ENCODE measurements around the gene IL5RA.

DNA sequence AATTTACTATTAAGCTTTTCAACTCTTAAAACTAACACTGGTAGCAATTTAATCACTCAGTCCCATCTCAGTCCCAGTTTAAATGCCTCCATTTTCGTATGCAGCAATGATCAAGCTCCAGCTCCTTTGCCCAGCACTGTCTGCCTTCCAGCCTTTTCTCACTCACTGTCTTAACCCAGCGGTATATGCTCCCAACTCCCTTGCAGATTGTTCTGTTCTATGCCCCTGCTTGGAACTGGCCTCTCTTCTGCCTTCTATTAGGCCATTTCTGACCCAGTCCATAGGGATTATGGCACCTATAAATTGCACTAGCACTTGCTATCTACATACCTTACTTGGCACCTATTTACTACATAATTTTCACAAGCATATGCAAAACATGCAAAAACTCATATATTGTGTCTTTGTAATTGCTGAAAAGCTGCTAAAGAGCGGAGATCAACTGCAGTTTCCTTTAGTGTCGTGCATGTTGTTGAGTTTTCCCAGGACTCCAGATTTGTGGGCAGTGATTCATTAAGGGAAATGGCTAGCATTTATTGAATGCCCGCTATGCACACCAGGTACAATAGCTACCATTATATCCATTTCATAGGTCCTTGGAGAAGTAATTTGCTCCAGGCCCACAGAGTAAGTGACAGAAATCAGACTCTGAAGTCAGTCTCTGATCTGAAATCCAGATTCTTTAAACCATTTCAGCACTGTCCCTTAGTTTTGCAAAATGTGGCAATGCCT lies 44.9 kb upstream of the IL5RA start:
- TF ChIP-seq POLR2A (IDR thresholded peaks at IDR 0.05) = no peak
- TF ChIP-seq, protein P1, sequence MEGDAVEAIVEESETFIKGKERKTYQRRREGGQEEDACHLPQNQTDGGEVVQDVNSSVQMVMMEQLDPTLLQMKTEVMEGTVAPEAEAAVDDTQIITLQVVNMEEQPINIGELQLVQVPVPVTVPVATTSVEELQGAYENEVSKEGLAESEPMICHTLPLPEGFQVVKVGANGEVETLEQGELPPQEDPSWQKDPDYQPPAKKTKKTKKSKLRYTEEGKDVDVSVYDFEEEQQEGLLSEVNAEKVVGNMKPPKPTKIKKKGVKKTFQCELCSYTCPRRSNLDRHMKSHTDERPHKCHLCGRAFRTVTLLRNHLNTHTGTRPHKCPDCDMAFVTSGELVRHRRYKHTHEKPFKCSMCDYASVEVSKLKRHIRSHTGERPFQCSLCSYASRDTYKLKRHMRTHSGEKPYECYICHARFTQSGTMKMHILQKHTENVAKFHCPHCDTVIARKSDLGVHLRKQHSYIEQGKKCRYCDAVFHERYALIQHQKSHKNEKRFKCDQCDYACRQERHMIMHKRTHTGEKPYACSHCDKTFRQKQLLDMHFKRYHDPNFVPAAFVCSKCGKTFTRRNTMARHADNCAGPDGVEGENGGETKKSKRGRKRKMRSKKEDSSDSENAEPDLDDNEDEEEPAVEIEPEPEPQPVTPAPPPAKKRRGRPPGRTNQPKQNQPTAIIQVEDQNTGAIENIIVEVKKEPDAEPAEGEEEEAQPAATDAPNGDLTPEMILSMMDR (IDR thresholded peaks at IDR 0.05 in 8 of 11, conservative IDR thresholded peaks at IDR 0.05 in 3 of 11) = no peak

Measured in spleen (tissue), 7 donors.